Panc1 (cell line): ENCODE results near the gene ISM1.

Source experiments
- CTCF ChIP-seq: fragments of 450-650 bp; IDR thresholded peaks from 2 replicates; pipeline ENCODE4 v1.5.1; 2017; ENCODE audit warnings: mild to moderate bottlenecking
- SIN3A ChIP-seq: IDR thresholded peaks from 2 replicates; pipeline ENCODE4 v1.6.1; 2012; ENCODE audit warnings: low read depth, mild to moderate bottlenecking, low read length, moderate library complexity, borderline replicate concordance; ENCODE audit not compliant: insufficient read depth

- TF ChIP-seq CTCF (no peak), SIN3A (no peak)
These were observed 9.0 kb upstream of the ISM1 start for GRCh38 chr20:13211956-13212618.
